H1 (cell line): Measurements from ENCODE around the gene OR10H1. TPM values are rescaled to one million over a fixed set of nuclear protein-coding genes. Genes with fewer than 3 reads are reported as not detected.

Experiments
- GTF2F1 ChIP-seq: IDR thresholded peaks from 2 replicates; pipeline ENCODE4 v1.6.1; 2012; ENCODE audit warnings: low read depth, low read length, improper control_type of control experiment, borderline replicate concordance
- HDAC2 ChIP-seq, 2 experiments: fragments of 300-600 bp in 1 of 2; sonication (generic) in 1 of 2; IDR thresholded peaks; 2 replicates each; pipeline ENCODE4 v1.6.1; 2011 to 2012; ENCODE audit warnings: low read depth in 2 of 2, low read length in 2 of 2, mild to moderate bottlenecking in 2 of 2, moderate library complexity in 2 of 2, borderline replicate concordance in 1 of 2, inconsistent platforms in 1 of 2
- PHF8 ChIP-seq: fragments of 200-600 bp; sonication (generic); conservative IDR thresholded peaks from 2 replicates; pipeline ENCODE4 v1.7.1; 2012; ENCODE audit warnings: low read depth, mild to moderate bottlenecking, inconsistent platforms, low read length, moderate library complexity
- POU5F1 ChIP-seq: IDR thresholded peaks from 2 replicates; pipeline ENCODE4 v1.6.1; 2011; ENCODE audit warnings: low read depth, mild to moderate bottlenecking, low read length, moderate library complexity
- SUZ12 ChIP-seq: fragments of 200-600 bp; sonication (generic); IDR thresholded peaks from 2 replicates; pipeline ENCODE4 v1.6.1; 2012; ENCODE audit warnings: mild to moderate bottlenecking, inconsistent platforms, low read length, moderate library complexity, mixed read lengths
- ZNF274 ChIP-seq: IDR thresholded peaks from 2 replicates; pipeline ENCODE4 v1.7.0; 2012; ENCODE audit warnings: low read length, borderline replicate concordance; ENCODE audit errors: extremely low read depth
- polyA plus RNA-seq, 7 experiments: library from polyadenylated mRNA; depleted of rRNA in 3 of 7; stranded (reverse) in 5 of 7; unstranded in 2 of 7; fragments of >200 nt in 5 of 7; fragments of 200-250 nt in 2 of 7; gene quantifications; 1 replicate in 5 of 7; 2 replicates in 1 of 7; 4 replicates in 1 of 7; pipeline versions ENCODE4 v1.2.1 to v1.2.3, GENCODE V29; 2011 to 2013; ENCODE audit warnings: missing spikeins in 2 of 7, mixed read lengths in 2 of 7
- total RNA-seq: library from RNA; stranded (reverse); fragmentation: NEBNext Ultra II Directional; extraction: Animal tissue kit (Norgen Biotek cat#: 25700); gene quantifications from 2 replicates; pipeline ENCODE4 v1.2.1, GENCODE V29; 2021

The OR10H1 gene
- total and polyA plus RNA-seq, 2 of the 8 experiments (the other 6 are each of a cell fraction or from before 2014, with no cell fraction given) = not detected

- TF ChIP-seq PHF8 (no peak), POU5F1 (no peak), HDAC2 (IDR thresholded peaks at IDR 0.05; ENCODE audit: borderline replicate concordance in 1 of 2, low read depth in 2 of 2, low read length in 2 of 2) (no peak), SUZ12 (no peak), ZNF274 (no peak), GTF2F1 (no peak)
Measured at GRCh38 chr19:15781661-15782060, 33.8 kb downstream of the OR10H1 start (continued).
